Ovary (tissue), 3 donors: Measurements from ENCODE around the gene DST.

ENCODE experiments used
- CTCF ChIP-seq, 3 donors: fragments of 450-650 bp in 2 of 3; fragments of 200-600 bp in 1 of 3; IDR thresholded peaks; one replicate each; pipeline versions ENCODE4 v1.5.1 to v1.8.0; 2016 to 2022; ENCODE audit warnings: antibody characterized with exemption in 3 of 3, mild to moderate bottlenecking in 1 of 3
- EP300 ChIP-seq: sonication (generic); formaldehyde crosslinking; IDR thresholded peaks from one replicate; pipeline ENCODE4 v1.6.1; 2017; ENCODE audit warnings: antibody characterized with exemption
- donor health status: DM: no; HTN: no; CAD: no.

GRCh38 chr6:56574292-56574691, 68.4 kb downstream of the DST start:
- TF ChIP-seq CTCF (IDR thresholded peaks at IDR 0.05) (no peak), EP300 (no peak)
